Neural progenitor cell (in vitro differentiated cells): ENCODE measurements around the gene PLEKHH2.

Experiments used
- CTCF ChIP-seq: fragments of 200-600 bp; sonication (generic); IDR thresholded peaks from 2 replicates; pipeline ENCODE4 v1.5.1; 2017; ENCODE audit warnings: antibody characterized with exemption, mild to moderate bottlenecking
- EZH2 ChIP-seq: fragments of 200-600 bp; sonication (generic); IDR thresholded peaks from 2 replicates; pipeline ENCODE4 v1.6.1; 2017; ENCODE audit warnings: antibody characterized with exemption, mild to moderate bottlenecking, moderate library complexity

- TF ChIP-seq CTCF, result no peak
- no peak for TF ChIP-seq EZH2
Observed at GRCh38 chr2:43605851-43606250, 31.2 kb upstream of the PLEKHH2 start.
